ENCODE data around the gene SYNPR.

SYNPR gene

DNA sequence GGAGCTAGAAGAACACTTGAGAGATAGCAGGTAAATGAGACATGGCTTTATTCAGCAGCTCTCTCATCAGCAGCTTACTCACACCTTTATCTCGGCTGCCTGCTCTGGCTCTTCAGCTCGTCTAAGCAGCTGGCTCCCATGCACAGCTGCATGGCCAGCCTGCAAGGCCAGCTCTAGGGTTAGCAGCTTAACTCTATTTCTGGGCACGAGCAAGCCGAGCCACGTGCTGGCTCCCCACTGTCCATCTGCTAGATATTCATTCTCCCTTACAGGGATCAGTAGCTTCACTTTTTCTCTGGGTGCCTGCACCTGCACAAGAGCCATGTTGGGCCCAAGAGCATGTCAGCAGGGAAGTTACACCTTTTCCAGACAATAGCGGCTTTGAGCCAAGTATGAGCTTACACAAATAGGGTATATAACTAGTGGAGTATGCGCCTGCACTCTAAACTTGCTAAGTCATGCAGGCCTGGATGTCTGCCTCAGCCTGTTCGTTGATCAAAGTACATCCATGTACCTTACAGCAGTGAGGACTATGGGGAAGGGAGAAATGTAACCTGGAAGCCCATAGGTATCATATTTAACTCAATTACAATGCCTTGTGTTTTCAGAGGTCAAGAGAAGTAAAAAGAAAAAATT lies 199.5 kb downstream of the SYNPR start:
- DNase-seq: no peak

DNA sequence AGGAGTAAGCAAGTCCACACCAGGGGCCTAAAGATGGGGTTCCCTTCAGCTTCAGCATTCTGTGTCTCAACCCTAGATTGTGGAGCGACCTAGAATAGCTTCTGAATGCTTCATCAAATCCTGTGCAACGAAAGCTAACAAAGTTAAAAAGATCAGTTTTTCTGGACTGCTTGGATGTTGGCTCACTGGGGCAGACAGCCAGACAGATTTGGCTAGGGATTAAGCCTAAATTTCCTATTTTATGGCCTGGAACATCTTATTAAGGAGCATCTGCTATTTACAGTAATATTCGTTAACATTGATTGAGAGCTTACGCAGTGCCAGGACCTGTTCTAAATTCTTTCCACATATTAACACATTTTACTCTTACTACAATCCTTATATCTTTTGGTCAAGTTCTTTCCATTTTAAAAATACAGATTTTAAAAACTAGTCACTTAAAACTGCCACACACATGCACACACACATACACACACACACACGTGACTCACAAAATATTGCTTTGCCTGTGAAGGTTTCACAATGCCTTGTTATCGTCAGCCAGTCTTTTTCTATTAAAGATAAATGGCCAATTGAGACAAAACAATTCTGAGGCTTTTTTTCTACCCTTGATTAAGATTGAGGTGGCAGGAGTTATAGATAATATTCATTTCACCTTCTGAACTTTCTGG lies 201.0 kb downstream of the SYNPR start:
- DNase-seq: no peak

DNA sequence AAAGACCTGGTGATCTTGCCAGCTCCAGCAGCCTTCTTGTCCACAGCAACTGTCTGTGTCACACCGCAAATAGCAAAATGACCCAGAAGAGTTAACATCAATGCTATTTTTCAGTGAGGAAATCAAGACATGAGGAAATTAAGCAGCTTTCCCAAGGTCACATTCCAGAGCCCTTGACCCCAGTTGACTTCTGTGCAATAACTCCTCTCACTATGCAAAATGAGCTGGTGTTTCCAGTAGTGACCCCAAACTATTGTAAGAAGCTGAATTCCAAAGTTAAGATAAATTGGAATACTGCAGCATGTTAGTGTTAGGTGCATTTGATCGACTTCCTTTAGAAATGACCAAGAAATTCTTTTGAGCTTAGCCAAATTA lies 201.5 kb downstream of the SYNPR start:
- no peak for DNase-seq

DNA sequence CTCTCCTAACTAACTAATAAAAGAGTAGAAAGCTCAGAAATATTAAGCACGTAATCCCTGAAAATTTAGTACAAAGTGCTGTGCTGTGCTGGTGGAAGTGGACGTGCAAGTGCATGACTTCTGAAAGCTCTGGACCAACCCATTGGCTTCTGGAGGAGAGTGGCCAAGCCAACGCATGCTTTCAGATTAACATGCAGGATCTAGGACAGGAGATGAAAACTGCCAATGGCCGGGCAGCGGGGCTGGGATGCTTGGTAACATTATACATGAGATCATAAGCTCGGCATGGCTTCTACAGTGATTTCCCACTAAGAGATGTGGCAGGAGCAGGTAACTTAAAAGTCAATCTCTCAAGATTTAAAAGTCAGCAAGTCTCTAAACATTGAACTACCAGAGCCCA lies 203.5 kb downstream of the SYNPR start:
- no peak for DNase-seq

DNA sequence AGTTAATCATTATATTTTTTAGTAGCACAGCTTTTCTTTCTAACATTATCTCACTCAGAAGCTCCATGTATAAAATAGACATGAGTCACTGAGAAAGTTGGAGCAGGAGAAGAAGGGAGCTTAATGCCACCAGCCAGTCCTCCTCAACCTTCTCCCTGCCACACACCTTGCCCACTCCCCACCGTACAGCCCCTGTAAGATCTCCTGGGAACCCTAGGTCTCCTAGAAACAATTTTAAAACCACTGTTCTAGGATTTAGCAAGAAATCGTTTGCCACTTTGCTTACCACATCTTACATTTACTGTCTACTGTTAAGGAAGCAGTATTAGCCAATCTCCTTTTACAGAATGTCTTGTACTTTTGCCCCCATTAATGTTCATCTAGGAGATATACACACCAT lies 204.2 kb downstream of the SYNPR start:
- no peak for DNase-seq

DNA sequence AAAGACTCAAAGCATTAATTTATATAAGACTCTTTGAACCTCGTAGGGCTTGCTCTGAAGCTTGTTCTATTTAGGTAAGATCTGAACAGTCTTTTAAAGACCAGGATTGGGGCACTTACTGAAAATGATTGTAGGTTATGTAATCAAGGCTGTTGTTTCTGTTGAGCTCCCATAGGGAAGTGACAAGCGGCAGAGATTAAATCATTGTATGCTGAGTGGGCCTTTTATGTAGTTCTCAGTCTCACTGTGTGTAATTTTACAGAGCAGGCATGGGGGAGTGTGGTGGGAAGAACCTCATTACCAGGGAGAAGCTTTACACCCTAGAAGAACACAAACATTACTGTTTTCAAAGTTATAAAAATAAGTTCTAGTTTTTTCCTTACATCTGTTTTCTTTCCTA lies 214.4 kb downstream of the SYNPR start:
- no peak for DNase-seq

DNA sequence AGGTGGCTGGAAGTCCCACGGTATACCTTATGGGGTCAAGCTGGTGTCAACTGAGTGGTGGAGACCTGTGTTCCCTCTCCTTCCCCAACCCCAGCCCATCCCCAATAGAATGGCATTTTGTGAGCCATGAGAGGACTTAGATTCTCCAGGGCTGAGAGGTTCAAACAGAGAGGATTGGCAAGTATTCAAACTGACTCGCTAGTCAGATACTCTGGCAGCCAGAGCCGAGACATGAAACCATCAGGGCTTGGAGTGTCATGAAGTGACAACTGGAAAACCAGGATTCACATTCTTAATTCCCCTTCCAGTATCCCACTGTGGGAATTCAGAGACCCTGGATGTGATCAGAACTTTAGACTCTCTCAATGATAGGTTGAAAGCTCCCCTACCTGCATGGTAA lies 215.0 kb downstream of the SYNPR start:
- no peak for DNase-seq

DNA sequence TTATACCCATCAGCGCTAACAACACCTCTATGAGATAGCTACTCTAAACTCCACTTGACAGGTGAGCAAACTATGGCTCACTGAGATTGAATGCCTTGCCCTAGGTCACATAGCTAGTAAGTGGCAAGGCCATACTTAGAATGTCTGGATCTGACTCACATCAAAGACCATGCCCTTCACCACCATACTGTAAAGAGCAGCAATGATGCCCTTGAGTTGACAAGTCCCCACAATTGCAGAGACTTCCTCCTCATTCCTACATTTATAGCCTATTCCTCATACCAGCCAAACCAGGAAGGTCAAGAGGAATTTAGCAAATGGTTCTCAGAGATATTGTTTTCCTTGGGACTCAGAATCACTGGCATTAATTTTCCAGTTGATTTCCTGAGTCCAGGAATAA lies 216.5 kb downstream of the SYNPR start:
- no peak for DNase-seq

DNA sequence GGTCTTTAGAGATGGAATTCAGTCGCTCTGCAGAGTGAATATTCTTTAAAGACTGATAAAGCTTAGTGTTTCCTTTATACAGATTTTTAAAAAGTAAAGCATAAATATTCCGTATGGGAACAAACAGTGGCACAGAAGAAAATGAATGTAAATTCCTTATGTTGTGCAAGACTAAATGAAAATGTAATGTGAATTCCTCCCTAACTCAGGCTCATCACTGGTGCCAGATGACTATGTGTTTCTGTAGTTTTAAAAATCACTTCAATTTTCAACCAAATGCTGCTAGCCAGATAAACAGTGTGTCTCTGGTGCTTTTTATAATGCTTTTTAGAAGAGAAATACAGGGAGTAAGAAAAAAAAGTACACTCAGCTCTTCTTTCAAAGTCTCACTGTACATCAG lies 219.5 kb downstream of the SYNPR start:
- no peak for DNase-seq

DNA sequence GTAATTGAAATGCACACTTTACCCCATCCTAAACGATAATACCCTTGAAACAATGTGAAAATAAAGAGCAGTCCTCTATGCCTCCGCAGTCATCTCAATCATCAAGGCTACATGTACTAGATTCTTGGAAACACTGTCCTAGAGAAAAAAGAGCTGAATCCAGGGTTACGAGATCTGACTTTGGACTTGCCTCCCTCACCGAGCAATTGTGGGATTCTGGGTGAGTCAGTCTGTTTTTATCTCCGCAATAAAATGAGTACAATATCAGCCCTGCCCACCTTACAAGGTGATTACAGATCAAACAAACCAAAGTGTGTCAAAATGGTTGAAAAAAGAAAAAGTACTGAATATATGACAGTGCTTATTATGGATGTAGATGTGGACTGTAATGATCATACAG lies 222.1 kb downstream of the SYNPR start:
- no peak for DNase-seq

DNA sequence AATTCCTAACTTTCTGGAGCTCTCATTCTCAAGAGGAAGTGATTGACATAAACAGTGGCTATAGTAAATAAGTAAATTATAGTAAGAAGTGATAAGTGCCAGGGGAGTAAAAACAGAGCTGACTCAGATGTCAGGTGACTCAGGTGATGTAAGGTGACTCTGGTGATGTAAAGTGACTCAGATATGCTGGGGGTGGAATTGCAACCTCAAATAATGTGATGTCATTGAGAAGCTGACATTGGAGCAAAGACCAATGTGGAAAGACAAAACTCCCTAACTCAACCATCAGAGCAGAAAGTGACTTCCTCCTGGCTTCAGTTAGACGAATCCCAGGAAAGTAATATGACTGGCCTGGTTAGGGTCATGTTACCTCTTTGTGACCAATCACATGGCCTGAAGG lies 230.2 kb downstream of the SYNPR start:
- DNase-seq: no peak

DNA sequence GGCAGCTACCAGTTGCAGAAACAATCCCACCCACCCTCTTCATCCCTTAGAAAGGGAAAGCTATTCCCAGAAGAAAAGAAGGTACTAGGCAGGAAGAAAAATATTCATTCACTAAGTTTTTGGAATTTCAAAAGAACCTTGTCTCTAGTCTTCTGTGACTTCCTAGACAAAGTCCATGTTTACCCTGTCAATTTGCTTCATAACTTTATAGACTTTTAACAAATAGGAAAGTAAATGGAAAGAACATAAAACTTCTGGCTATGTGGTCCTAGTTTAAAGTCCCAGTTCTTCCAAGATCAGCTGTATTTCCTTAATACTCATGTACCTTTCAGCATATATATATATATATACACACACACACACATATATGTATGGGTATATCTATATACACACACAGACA lies 230.7 kb downstream of the SYNPR start:
- no peak for DNase-seq

DNA sequence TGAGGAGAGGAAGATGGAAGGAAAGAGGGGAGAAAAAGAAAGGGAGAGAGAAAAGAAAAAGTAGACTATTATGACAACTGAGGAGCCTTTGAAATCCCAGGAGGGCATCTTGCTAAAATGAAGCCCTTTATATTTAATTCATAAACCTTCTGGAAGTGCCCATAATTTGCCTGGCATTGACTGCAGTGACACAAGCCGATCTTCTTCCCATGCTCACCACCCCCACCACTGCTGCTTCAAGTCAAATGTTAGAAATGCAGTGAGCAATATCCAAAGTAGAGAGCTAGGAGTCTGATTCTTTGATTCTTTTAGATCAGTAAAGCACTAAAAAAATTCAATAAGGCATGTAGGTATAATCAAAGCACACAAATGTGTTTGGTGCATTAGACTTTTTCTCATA lies 235.7 kb downstream of the SYNPR start:
- no peak for DNase-seq

DNA sequence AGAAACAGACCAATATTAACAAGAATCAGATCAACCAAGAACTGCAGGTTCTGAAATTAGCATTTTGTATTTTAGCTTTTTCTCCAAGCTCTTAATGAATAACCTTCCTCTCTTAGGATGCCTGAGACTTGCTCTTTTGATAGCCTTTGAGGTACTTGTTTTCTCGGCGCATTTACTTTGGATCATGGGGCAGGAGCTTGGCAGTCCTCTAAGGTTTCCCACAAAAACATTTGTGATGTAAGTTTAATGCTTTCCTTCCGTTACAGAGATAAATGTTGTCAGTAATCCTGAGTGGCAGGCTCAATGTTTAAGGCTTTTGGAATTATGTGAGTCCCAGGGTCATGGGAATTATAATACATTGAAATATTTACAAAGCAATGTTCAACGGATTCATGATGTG lies 236.6 kb downstream of the SYNPR start:
- DNase-seq: no peak

DNA sequence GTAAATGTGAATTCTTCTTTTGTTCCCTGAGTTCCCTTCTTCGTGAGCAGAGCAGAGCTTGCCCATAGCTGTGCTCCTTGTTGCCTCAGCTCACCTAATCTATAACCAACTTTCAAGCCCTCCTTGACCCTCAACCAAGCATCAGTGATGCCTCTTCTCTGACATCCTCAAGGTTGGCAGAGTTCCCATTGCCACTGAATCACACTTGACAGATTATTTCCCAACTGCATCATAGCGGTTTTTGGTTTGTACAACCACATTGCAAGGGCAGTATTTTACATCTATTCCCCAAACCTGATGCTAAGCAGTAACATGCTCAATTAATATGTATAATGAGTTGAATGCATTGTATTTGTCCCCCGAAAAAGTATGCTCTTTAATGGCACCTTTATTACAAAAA lies 241.3 kb downstream of the SYNPR start:
- DNase-seq: no peak

DNA sequence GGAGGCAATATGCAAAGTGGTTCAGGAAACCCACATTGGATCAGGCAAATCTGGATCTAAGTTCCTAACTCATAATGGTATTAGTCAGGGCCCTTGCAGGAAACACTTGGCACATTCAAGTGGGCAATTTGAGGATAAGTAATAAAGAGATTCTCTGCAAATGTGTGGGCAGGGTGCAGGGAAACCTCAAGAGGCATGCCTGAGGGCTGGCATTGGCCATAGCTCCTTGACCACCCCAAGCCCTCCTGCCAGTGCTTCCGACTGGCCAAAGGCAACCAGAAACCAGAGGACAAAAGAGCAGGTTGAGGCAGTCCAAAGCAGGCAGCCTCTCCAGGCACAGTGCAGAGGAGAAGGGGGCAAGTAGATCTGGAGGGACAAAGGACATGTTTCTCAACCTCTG lies 243.5 kb downstream of the SYNPR start:
- DNase-seq: no peak

DNA sequence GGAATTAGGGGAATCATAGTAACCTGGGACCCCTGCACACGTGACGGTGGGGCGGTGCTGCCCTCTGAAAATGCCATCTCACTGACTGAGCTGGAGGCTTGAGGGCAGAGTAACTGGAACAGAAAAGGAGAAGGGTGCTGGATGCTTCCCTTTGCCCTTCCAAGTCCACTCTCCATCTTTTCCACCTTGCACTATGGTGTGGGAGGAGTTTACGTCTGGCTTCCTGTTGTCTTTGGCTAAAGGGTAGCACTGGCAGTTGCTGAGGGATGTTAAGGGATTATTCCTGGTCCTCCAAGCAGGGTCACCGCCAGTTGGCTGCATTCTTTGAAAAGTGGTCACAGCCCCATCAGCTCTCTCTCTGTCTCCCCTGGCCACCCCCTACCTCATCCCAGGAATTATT lies 245.0 kb downstream of the SYNPR start:
- DNase-seq: no peak

DNA sequence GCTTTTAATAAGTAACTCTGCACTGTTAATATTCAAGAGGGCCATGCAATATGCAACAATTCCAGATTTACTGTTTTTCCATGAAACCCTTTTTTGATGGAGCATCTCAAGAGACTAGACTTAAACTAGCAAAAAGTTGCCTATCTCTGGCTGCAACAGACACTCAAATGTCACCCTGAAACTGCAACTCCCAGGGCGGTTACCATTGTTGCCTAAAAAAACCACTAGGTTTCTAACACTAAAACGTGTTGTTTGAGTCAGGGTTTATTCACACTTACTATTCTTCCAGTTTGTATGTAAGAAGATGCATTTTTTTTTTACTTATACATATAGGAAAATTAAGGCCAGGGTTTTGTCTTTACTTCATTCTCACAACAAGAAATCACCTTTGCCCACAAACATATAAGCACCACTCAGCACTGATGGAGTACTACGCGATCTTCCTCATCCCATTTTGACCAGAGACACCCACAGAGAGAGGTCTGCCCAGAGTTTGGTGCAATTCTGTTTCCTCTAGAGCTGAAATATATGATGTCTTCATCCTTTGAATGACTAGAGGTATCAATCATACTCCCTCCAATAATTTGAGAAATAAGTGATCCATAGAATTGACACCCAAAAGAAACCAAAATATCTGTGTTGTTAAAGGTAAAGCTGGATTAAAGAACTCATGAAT lies 250.4 kb downstream of the SYNPR start:
- no peak for DNase-seq

DNA sequence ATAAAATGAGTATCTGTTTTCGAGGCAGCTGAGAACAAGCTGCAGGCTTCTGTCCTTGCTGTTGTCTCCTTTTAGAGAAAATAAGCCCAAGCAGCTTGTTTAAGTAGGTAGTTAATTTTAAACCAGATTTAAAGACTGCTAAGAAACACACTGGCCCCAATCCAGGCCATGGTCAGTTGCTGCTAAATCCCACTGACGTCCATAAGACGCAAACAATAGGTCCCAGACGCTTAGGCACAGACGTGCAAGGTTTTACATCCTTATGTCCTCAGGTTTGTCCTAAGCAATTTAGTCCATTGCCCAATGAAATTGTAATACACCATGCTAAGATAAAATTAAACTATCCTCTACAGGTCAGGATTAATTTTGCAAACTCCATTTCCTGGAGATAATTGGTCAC lies 254.4 kb downstream of the SYNPR start:
- no peak for DNase-seq

DNA sequence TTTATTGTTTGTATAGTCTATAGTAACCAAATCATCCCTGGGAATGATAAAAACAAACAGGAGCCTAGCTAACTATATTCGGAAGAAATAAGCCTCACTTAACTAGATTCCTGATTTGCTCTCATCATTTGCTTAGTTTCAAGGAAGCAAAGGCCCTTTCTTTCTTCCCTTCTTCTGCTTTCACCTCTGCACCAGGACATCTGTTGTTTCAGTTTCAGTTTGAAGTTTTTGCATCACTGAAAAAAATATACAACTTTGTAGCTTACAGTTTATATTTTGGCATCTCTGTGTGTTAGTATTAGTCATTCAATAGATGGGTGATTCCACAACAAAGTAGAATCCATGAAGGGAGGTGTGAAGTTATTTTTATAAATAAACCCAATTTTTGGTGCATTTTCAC lies 260.8 kb downstream of the SYNPR start:
- no peak for DNase-seq

DNA sequence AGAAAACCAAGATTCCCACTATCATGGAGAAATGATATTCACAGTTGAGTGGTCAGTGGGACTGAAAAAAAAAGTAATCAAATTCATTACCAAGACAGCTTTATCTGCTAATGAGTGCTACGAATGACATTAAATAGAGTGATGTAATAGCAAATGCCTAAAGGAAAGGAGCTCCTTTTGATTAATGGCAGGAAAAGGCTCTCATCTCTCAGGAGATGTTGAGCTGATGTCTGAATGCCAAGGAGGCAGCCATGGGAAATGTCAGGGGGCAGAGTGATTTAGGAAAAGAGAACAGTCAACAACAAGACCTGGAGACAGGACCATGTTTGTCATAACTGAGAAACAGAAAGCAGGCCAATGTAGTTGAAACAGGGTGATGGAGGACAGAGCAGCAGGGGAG lies 277.7 kb downstream of the SYNPR start:
- DNase-seq: no peak

DNA sequence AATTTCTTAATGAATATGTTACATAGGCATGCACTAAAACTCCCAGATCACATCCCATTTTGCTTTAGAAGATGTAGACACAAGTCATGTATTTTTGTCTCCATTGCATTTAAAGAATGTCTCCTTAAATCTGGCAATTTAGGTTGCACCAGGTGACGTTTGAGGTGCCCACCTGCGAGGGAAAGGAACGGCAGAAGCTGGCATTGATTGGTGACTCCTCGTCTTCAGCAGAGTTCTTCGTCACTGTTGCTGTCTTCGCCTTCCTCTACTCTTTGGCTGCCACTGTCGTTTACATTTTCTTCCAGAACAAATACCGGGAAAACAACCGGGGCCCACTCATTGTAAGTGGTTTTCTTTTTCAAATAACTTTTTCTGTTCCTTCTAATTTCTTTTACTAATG lies 278.3 kb downstream of the SYNPR start:
- DNase-seq: no peak

DNA sequence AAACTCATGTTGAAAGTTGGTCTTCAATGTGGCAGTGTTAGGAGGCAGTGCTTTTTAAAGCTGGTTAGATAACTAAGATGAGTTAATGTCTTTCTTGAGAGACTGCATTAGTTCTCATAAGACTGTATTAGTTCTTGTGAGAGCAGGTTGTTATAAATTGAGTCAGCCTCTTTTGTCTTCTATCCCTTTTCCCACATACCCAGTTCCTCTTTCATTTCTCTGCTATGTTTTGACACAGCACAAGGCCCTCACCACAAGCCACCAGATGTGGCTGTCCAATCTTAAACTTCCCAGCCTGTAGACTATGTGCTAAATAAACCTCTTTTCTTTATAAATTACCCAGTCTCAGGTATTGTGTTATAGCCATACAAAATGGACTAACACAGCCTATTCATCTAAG lies 279.8 kb downstream of the SYNPR start:
- no peak for DNase-seq

DNA sequence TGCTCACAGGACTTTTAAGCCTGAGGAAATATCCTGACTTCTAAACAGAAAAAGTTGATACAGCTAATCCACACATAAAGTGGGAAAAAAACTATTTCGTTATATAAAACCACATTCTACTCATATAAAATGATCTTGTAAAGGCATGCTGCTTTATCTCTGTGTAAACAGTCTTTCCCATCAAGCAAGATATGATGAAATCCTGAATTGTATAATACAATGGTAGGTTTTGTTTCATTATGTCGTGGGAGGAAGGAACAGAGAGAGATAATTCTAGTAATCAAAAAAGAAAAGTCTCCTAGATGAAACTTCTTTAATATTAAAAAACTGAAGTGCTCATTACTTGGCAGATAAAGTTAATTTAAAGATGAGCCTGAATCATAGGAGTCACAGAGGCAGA lies 281.8 kb downstream of the SYNPR start:
- DNase-seq: no peak

DNA sequence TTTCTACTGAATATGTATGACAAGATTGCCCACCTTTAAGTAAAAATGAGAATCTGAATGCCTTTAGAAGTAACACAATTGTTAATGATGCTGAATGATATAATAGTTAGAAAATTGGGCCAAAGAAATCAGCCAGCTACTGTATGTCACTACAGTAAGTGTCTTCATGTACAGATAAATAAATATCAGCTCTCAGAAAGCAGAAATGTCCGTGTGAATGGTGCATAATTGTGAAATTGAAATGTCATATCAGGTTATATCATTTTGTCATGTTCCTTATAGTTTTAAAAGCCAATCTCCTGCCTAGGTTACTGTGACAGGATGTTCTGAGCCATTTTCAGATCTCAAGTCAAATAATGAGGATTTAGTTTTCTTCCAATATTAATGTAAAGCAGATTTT lies 283.8 kb downstream of the SYNPR start:
- no peak for DNase-seq

Data from CD4-positive, alpha-beta T cell treated with Interleukin-15 for 1 hour (primary cell).